CD14-positive monocyte (primary cell): ENCODE measurements around the gene LYG1. TPM values are rescaled to one million over a fixed set of nuclear protein-coding genes. Genes with fewer than 3 reads are reported as not detected.

Experiments used
- DNase-seq, 3 donors: peaks; one replicate each; pipeline ENCODE4 v3.0.0-alpha.2; 2011 to 2022
- H2AFZ ChIP-seq: 2 replicates; pipeline ENCODE4 v1.6.0; 2012; ENCODE audit warnings: mild to moderate bottlenecking, low read depth, low read length, inconsistent platforms; ENCODE audit not compliant: insufficient read depth, poor library complexity, severe bottlenecking
- H3K27ac ChIP-seq, 2 donors: 1 replicate in 1 of 2; 2 replicates in 1 of 2; pipeline ENCODE4 v1.5.1; 2012 to 2013; ENCODE audit warnings: low read length in 2 of 2, control low read depth in 1 of 2, inconsistent platforms in 1 of 2, low read depth in 1 of 2, mild to moderate bottlenecking in 1 of 2
- H3K27me3 ChIP-seq, 2 donors: one replicate each; pipeline versions ENCODE4 v1.6.0 to v1.6.1; 2011 to 2013; ENCODE audit warnings: low read length in 2 of 2; ENCODE audit not compliant: control insufficient read depth in 2 of 2, insufficient read depth in 2 of 2
- H3K36me3 ChIP-seq, 2 donors: replicated peaks in 1 of 2; 1 replicate in 1 of 2; 2 replicates in 1 of 2; pipeline versions ENCODE4 v1.5.1 to v1.6.1; 2012 to 2013; ENCODE audit warnings: low read length in 2 of 2, control low read depth in 1 of 2, inconsistent platforms in 1 of 2, mild to moderate bottlenecking in 1 of 2; ENCODE audit not compliant: insufficient read depth in 2 of 2, control insufficient read depth in 1 of 2
- H3K4me1 ChIP-seq, 2 donors: 1 replicate in 1 of 2; 2 replicates in 1 of 2; pipeline versions ENCODE4 v1.5.1 to v1.6.1; 2012 to 2013; ENCODE audit warnings: low read length in 2 of 2, control low read depth in 1 of 2, inconsistent platforms in 1 of 2, mild to moderate bottlenecking in 1 of 2, moderate library complexity in 1 of 2; ENCODE audit not compliant: insufficient read depth in 2 of 2, control insufficient read depth in 1 of 2
- H3K4me2 ChIP-seq: replicated peaks from 2 replicates; pipeline ENCODE3; 2012; ENCODE audit warnings: low read length, moderate library complexity, mild to moderate bottlenecking; ENCODE audit not compliant: poor library complexity, severe bottlenecking; ENCODE audit errors: extremely low read depth
- H3K4me3 ChIP-seq, 3 experiments: fragments of 200-600 bp in 1 of 3; sonication (generic) in 1 of 3; replicated peaks in 1 of 3; 1 replicate in 2 of 3; 2 replicates in 1 of 3; pipeline ENCODE4 v1.5.1; 2011 to 2013; ENCODE audit warnings: low read length in 3 of 3, mild to moderate bottlenecking in 3 of 3, control low read depth in 2 of 3, low read depth in 2 of 3, inconsistent platforms in 1 of 3, moderate library complexity in 1 of 3
- H3K79me2 ChIP-seq: 2 replicates; pipeline ENCODE4 v1.6.0; 2012; ENCODE audit warnings: mild to moderate bottlenecking, control low read depth, inconsistent platforms, low read length, moderate library complexity; ENCODE audit not compliant: insufficient read depth
- H3K9ac ChIP-seq: 2 replicates; pipeline ENCODE4 v1.6.0; 2017; ENCODE audit warnings: low read length, mild to moderate bottlenecking; ENCODE audit not compliant: insufficient read depth, poor library complexity, severe bottlenecking
- H3K9me3 ChIP-seq, 2 donors: replicated peaks in 1 of 2; 1 replicate in 1 of 2; 2 replicates in 1 of 2; pipeline versions ENCODE4 v1.5.1 to v1.6.1; 2012 to 2013; ENCODE audit warnings: low read length in 2 of 2, control low read depth in 1 of 2; ENCODE audit not compliant: control insufficient read depth in 1 of 2, insufficient read depth in 1 of 2
- H4K20me1 ChIP-seq: 2 replicates; pipeline ENCODE4 v1.6.0; 2012; ENCODE audit warnings: mild to moderate bottlenecking, low read length, control low read depth, moderate library complexity; ENCODE audit not compliant: insufficient read depth
- H3K27ac Mint-ChIP-seq, 7 donors: one replicate each; pipeline ENCODE4 v1.8.0; 2020; ENCODE audit warnings: mild to moderate bottlenecking in 7 of 7, mixed read lengths in 7 of 7, moderate library complexity in 6 of 7, inconsistent platforms in 2 of 7
- H3K27me3 Mint-ChIP-seq, 3 donors: one replicate each; pipeline ENCODE4 v1.8.0; 2021 to 2022; ENCODE audit warnings: low read depth in 3 of 3, mild to moderate bottlenecking in 3 of 3, mixed read lengths in 3 of 3, moderate library complexity in 3 of 3, inconsistent platforms in 1 of 3
- H3K36me3 Mint-ChIP-seq, 2 donors: one replicate each; pipeline ENCODE4 v1.8.0; 2020; ENCODE audit warnings: mixed read lengths in 2 of 2, inconsistent platforms in 1 of 2, mild to moderate bottlenecking in 1 of 2
- H3K4me1 Mint-ChIP-seq: one replicate; pipeline ENCODE4 v1.8.0; 2020; ENCODE audit warnings: mild to moderate bottlenecking, mixed read lengths
- H3K4me3 Mint-ChIP-seq, 2 donors: one replicate each; pipeline ENCODE4 v1.8.0; 2020; ENCODE audit warnings: mild to moderate bottlenecking in 2 of 2, mixed read lengths in 2 of 2, moderate library complexity in 1 of 2
- H3K9me3 Mint-ChIP-seq, 7 donors: one replicate each; pipeline ENCODE4 v1.8.0; 2020 to 2022; ENCODE audit warnings: mixed read lengths in 7 of 7, mild to moderate bottlenecking in 6 of 7, moderate library complexity in 6 of 7, inconsistent platforms in 2 of 7
- CTCF ChIP-seq: fragments of 200-600 bp; IDR thresholded peaks from one replicate; pipeline ENCODE4 v1.8.0; 2022; ENCODE audit warnings: antibody characterized with exemption, mild to moderate bottlenecking
- whole genome bisulfite sequencing: methylation state at CpG from one replicate; pipeline ENCODE4 v1.1.5; 2013; ENCODE audit warnings: missing lambda C conversion rate; ENCODE audit not compliant: insufficient coverage; 5-methylcytosine and 5-hydroxymethylcytosine counted together
- intact Hi-C, 2 donors: fragments of 100-400 bp; cut with micrococcal nuclease; formaldehyde crosslinking; loops; one replicate each; pipeline versions ENCODE4 v1.15.0 to v1.15.1; 2023
- polyA plus RNA-seq, 3 donors: library from polyadenylated mRNA; depleted of rRNA in 1 of 3; unstranded in 2 of 3; stranded (reverse) in 1 of 3; fragments of 300-500 nt in 2 of 3; fragments of >200 nt in 1 of 3; fragmentation: Illumina TruSeq in 2 of 3; gene quantifications; 1 replicate in 2 of 3; 2 replicates in 1 of 3; pipeline ENCODE4 v1.2.3, GENCODE V29; 2012 to 2021

Gene LYG1
- polyA plus RNA-seq, 3 donors, result 0.29 to 5.6 TPM; not detected in 1

- TF ChIP-seq CTCF, result no peak
- no CpG with 5 or more reads among the region's 2 CpGs for WGBS
- Mint-ChIP-seq H3K9me3 (peaks cover 4 to 11% (median 7%) of the 10 kb centered on the region in 7 donors), H3K27ac (no peak overlapping the region), H3K4me3 (no peak overlapping the region), H3K27me3 (peaks cover 0 to 4% (median 0%) of the 10 kb centered on the region in 3 donors), H3K4me1 (no peaks in the 10 kb centered on the region), H3K36me3 (no peaks in the 10 kb centered on the region)
- Histone ChIP-seq H3K9ac (no peak overlapping the region), H3K4me1 (no peaks in the 10 kb centered on the region), H3K79me2 (no peaks in the 10 kb centered on the region), H4K20me1 (no peaks in the 10 kb centered on the region), H3K36me3 (no peaks in the 10 kb centered on the region), H3K4me2 (no peak overlapping the region), H3K27ac (no peak overlapping the region), H3K9me3 (no peaks in the 10 kb centered on the region), H3K27me3 (no peaks in the 10 kb centered on the region), H2AFZ (no peak overlapping the region), H3K4me3 (no peak overlapping the region)
- no peak for DNase-seq
- intact Hi-C loops, result no loop called here
These were observed 51.0 kb downstream of the LYG1 start for GRCh38 chr2:99249951-99250350.

- Histone ChIP-seq H3K36me3 (no peaks in the 10 kb centered on the region), H3K4me1 (no peaks in the 10 kb centered on the region), H3K4me2 (no peak overlapping the region), H3K4me3 (no peak overlapping the region), H2AFZ (no peak overlapping the region), H3K27ac (no peak overlapping the region), H3K9ac (no peak overlapping the region), H3K9me3 (no peaks in the 10 kb centered on the region), H4K20me1 (no peaks in the 10 kb centered on the region), H3K79me2 (no peaks in the 10 kb centered on the region), H3K27me3 (no peaks in the 10 kb centered on the region)
- Mint-ChIP-seq H3K36me3 (no peaks in the 10 kb centered on the region), H3K4me1 (no peaks in the 10 kb centered on the region), H3K27ac (no peak overlapping the region), H3K9me3 (peaks cover 0 to 2% (median 0%) of the 10 kb centered on the region in 7 donors), H3K4me3 (no peak overlapping the region), H3K27me3 (no peaks in the 10 kb centered on the region)
- TF ChIP-seq CTCF, result no peak
- intact Hi-C loops, result no loop called here
- 89% methylated on average over 5 of the region's 6 CpGs for WGBS
- DNase-seq, result no peak
These were observed 58.8 kb downstream of the LYG1 start for GRCh38 chr2:99242151-99242550.
